Gastrocnemius medialis (tissue), 4 donors: ENCODE results near the gene PRG3. TPM values are rescaled to one million over a fixed set of nuclear protein-coding genes. Genes with fewer than 3 reads are reported as not detected.

Experiments
- ATAC-seq, 2 donors: fragments of 150-250 bp; one replicate each; pipeline ENCODE4 v1.9.1; 2016
- DNase-seq, 2 donors: peaks; one replicate each; pipeline ENCODE4 v3.0.0-alpha.2; 2019
- H3K27ac ChIP-seq, 4 donors: fragments of 200-600 bp; sonication (generic); 1 replicate in 1 of 4; 2 replicates in 3 of 4; pipeline ENCODE4 v1.5.1; 2016 to 2018; ENCODE audit warnings: mild to moderate bottlenecking in 2 of 4, moderate library complexity in 1 of 4
- H3K27me3 ChIP-seq, 3 donors: fragments of 200-600 bp; sonication (generic) in 2 of 3; 1 replicate in 1 of 3; 2 replicates in 2 of 3; pipeline versions ENCODE4 v1.5.1 to v1.6.0; 2016 to 2019; ENCODE audit warnings: mild to moderate bottlenecking in 1 of 3, moderate library complexity in 1 of 3
- H3K36me3 ChIP-seq, 2 donors: fragments of 200-600 bp; sonication (generic) in 1 of 2; one replicate each; pipeline ENCODE4 v1.5.1; 2017 to 2018
- H3K4me1 ChIP-seq, 2 donors: fragments of 200-600 bp; sonication (generic) in 1 of 2; one replicate each; pipeline ENCODE4 v1.5.1; 2016 to 2017; ENCODE audit warnings: mild to moderate bottlenecking in 2 of 2
- H3K4me3 ChIP-seq, 4 donors: fragments of 200-600 bp; sonication (generic) in 3 of 4; 1 replicate in 1 of 4; 2 replicates in 3 of 4; pipeline ENCODE4 v1.5.1; 2016 to 2019; ENCODE audit warnings: mild to moderate bottlenecking in 2 of 4
- H3K9me3 ChIP-seq, 3 donors: fragments of 200-600 bp; sonication (generic) in 2 of 3; 1 replicate in 1 of 3; 2 replicates in 2 of 3; pipeline ENCODE4 v1.5.1; 2016 to 2019
- POLR2A ChIP-seq, 2 donors: fragments of 450-650 bp; IDR thresholded peaks; one replicate each; pipeline ENCODE4 v1.6.1; 2017; ENCODE audit warnings: antibody characterized with exemption in 2 of 2, mild to moderate bottlenecking in 2 of 2, moderate library complexity in 2 of 2
- in situ Hi-C, 4 donors: fragments of 200-750 bp; cut with MboI; loops; one replicate each; pipeline versions ENCODE4 v1.15.0 to v1.8.0; 2017; ENCODE audit warnings: low sequenced_read_pairs in 4 of 4
- intact Hi-C: fragments of 100-400 bp; cut with DNase I; formaldehyde crosslinking; loops from one replicate; pipeline ENCODE4 v1.15.1; 2023; ENCODE audit warnings: low total_unique reads
- total RNA-seq, 4 donors: library from RNA; depleted of rRNA; stranded (reverse); fragments of >200 nt; gene quantifications; one replicate each; pipeline versions ENCODE4 v1.1.0 to v1.2.3, GENCODE V29; 2016
- TF ChIP-seq, protein P1 (sequence below), 5 experiments: fragments of 450-650 bp in 3 of 5; fragments of 200-600 bp in 2 of 5; sonication (generic) in 2 of 5; IDR thresholded peaks in 4 of 5; conservative IDR thresholded peaks in 1 of 5; 1 replicate in 4 of 5; 2 replicates in 1 of 5; pipeline ENCODE4 v1.5.1; 2016 to 2019; ENCODE audit warnings: antibody characterized with exemption in 5 of 5, mild to moderate bottlenecking in 3 of 5, moderate library complexity in 3 of 5

Gene PRG3
- total RNA-seq, 4 donors from 2014 or later = not detected

DNA sequence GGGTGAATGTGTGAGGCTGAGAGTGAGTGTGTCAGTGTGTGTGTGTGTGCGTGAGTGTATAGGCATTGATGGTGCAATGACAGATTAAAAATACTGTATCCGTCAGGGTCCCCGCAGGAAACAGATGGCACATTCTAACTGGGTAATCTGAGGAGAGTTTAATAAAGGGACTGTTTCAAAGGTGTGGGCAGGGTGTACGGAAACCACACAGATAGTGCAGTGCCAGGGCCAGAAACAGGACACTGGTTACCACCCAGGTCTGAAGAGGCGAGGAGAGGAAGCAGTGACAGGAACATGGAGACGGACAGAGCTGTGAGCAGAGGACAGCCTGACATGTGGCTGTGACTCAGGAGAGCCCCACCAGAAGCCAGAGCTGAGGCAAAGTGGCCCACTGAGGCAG lies 26.3 kb downstream of the PRG3 start:
- no peak for DNase-seq
- Histone ChIP-seq H3K27me3 (no peaks in the 10 kb centered on the region), H3K36me3 (no peaks in the 10 kb centered on the region), H3K27ac (no peak overlapping the region), H3K4me1 (peaks cover 0 to 11% of the 10 kb centered on the region in 2 donors), H3K4me3 (no peak overlapping the region), H3K9me3 (no peaks in the 10 kb centered on the region)
- intact Hi-C loops (loop anchor here (10.0 kb wide), 1 partner anchor 240 kb away; no protein-coding TSS in a partner anchor), in situ Hi-C loops (loop anchor here in 2 of 4 donors (25.0 kb wide), 2 partner anchors 242 to 517 kb away; no protein-coding TSS in a partner anchor)
- no peak for ATAC-seq
- TF ChIP-seq, protein P1, sequence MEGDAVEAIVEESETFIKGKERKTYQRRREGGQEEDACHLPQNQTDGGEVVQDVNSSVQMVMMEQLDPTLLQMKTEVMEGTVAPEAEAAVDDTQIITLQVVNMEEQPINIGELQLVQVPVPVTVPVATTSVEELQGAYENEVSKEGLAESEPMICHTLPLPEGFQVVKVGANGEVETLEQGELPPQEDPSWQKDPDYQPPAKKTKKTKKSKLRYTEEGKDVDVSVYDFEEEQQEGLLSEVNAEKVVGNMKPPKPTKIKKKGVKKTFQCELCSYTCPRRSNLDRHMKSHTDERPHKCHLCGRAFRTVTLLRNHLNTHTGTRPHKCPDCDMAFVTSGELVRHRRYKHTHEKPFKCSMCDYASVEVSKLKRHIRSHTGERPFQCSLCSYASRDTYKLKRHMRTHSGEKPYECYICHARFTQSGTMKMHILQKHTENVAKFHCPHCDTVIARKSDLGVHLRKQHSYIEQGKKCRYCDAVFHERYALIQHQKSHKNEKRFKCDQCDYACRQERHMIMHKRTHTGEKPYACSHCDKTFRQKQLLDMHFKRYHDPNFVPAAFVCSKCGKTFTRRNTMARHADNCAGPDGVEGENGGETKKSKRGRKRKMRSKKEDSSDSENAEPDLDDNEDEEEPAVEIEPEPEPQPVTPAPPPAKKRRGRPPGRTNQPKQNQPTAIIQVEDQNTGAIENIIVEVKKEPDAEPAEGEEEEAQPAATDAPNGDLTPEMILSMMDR (IDR thresholded peaks at IDR 0.05 in 4 of 5, conservative IDR thresholded peaks at IDR 0.05 in 1 of 5) = no peak
- TF ChIP-seq POLR2A (IDR thresholded peaks at IDR 0.05) = no peak

DNA sequence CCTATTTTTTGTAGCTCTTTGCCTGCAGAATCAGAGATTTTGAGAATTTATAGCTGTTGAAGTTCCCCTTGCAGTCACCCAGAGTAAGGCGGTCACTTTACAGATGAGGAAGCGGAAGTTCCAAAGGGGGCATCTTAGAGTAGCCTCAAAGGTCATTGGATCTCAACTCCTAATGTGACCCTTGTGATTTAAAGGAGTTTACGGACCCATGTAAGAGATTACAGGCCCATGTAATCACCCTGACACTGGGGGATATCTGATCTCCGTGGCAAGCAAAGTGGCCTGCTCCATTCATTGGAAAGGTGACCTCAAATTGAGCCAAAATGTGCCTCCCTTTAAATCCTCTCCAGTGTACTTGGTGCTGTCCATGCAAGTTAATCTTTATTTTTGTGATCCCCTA lies 27.1 kb downstream of the PRG3 start:
- in situ Hi-C loops (loop anchor here in 2 of 4 donors (25.0 kb wide), 2 partner anchors 242 to 517 kb away; no protein-coding TSS in a partner anchor), intact Hi-C loops (loop anchor here (10.0 kb wide), 1 partner anchor 239 kb away; no protein-coding TSS in a partner anchor)
- ATAC-seq (no peak), DNase-seq (no peak)
- peaks cover 0 to 4% of the 10 kb centered on the region in 2 donors for H3K4me1 ChIP-seq
- H3K36me3 ChIP-seq = no peaks in the 10 kb centered on the region
- TF ChIP-seq POLR2A (IDR thresholded peaks at IDR 0.05) = no peak
- TF ChIP-seq, protein P1 (IDR thresholded peaks at IDR 0.05 in 4 of 5, conservative IDR thresholded peaks at IDR 0.05 in 1 of 5) = no peak
- no peak overlapping the region for H3K4me3 ChIP-seq
- no peaks in the 10 kb centered on the region for H3K27me3 ChIP-seq
- no peaks in the 10 kb centered on the region for H3K9me3 ChIP-seq
- no peak overlapping the region for H3K27ac ChIP-seq

DNA sequence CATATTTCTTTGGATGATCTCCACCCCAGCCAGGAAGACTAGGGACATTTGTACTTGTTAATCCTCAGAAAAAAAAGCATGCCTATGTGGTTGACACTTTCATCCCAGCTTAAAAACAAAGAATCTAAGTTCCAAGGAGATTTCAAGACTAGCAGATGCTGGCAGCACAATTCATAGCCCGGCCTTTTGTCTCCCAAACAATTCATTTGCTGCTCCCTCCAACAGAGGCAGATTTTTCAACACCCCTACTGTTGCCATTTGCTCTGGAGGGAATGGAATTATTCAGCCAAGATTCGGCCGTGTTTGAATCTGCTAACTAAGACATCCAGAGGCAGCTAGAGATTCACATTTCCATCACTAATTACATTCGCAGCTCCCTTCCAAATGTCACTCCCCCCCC lies 27.5 kb downstream of the PRG3 start:
- Histone ChIP-seq H3K27me3 (no peaks in the 10 kb centered on the region), H3K4me3 (no peak overlapping the region), H3K27ac (no peak overlapping the region), H3K9me3 (no peaks in the 10 kb centered on the region), H3K36me3 (no peaks in the 10 kb centered on the region), H3K4me1 (no peaks in the 10 kb centered on the region)
- no peak for DNase-seq
- intact Hi-C loops = loop anchor here (10.0 kb wide), 1 partner anchor 239 kb away; no protein-coding TSS in a partner anchor
- in situ Hi-C loops = loop anchor here in 2 of 4 donors (25.0 kb wide), 2 partner anchors 241 to 516 kb away; no protein-coding TSS in a partner anchor
- TF ChIP-seq POLR2A (IDR thresholded peaks at IDR 0.05) = no peak
- TF ChIP-seq, protein P1 (IDR thresholded peaks at IDR 0.05 in 4 of 5, conservative IDR thresholded peaks at IDR 0.05 in 1 of 5) = no peak
- ATAC-seq = no peak

DNA sequence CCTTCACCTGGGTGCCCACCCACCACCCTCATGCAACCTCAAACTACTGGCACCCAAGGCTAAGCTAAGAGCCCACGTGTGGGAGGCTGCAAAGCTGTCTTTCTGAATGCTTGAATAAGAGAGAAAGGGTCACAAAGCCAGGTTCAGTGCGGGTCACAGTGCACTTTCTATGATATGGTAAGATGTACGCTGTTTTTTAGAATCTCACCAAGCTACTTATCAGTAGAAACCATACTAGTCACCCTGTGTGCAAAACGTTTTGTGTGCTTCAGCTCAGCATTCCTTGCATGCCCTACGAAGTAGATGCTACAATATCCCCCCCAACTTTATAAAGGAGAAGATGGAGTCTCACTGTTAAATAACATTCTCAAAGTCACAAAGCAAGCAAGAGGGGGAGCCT lies 27.9 kb downstream of the PRG3 start:
- no peak overlapping the region for H3K4me3 ChIP-seq
- no peaks in the 10 kb centered on the region for H3K9me3 ChIP-seq
- no peak overlapping the region for H3K27ac ChIP-seq
- intact Hi-C loops = loop anchor here (10.0 kb wide), 1 partner anchor 238 kb away; no protein-coding TSS in a partner anchor
- TF ChIP-seq, protein P1 (IDR thresholded peaks at IDR 0.05 in 4 of 5, conservative IDR thresholded peaks at IDR 0.05 in 1 of 5) = no peak
- no peak for TF ChIP-seq POLR2A (IDR thresholded peaks at IDR 0.05)
- ATAC-seq (no peak), DNase-seq (no peak)
- H3K27me3 ChIP-seq = no peaks in the 10 kb centered on the region
- in situ Hi-C loops = loop anchor here in 2 of 4 donors (25.0 kb wide), 2 partner anchors 241 to 516 kb away; no protein-coding TSS in a partner anchor
- no peaks in the 10 kb centered on the region for H3K36me3 ChIP-seq
- no peaks in the 10 kb centered on the region for H3K4me1 ChIP-seq
